Measurements from ENCODE around the gene CRYBG2.
A peak's percentile ranks its signal among the peaks of the same experiment; 100 is the strongest.

Gene CRYBG2

DNA sequence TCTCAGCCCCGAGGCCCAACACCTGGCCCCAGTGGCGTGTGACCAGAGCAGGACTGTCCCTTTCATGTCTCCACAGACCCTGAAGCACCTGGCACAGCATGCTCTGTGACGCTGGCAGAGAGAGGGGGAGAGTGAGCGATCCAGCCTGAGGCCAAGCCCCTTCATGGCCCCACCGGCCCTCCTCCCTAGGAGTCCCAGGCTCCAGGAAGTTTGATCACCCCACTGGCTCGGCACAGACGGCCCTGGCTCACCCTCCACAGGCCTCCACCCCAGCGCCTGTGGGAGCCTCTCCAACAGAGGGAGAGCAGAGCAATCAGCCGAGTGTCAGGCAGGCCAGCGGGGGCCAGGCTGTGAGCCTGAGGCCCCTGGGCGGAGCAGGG is 63.1 kb downstream of the CRYBG2 start:
- 69% methylated on average over 10 of the region's 11 CpGs for WGBS

DNA sequence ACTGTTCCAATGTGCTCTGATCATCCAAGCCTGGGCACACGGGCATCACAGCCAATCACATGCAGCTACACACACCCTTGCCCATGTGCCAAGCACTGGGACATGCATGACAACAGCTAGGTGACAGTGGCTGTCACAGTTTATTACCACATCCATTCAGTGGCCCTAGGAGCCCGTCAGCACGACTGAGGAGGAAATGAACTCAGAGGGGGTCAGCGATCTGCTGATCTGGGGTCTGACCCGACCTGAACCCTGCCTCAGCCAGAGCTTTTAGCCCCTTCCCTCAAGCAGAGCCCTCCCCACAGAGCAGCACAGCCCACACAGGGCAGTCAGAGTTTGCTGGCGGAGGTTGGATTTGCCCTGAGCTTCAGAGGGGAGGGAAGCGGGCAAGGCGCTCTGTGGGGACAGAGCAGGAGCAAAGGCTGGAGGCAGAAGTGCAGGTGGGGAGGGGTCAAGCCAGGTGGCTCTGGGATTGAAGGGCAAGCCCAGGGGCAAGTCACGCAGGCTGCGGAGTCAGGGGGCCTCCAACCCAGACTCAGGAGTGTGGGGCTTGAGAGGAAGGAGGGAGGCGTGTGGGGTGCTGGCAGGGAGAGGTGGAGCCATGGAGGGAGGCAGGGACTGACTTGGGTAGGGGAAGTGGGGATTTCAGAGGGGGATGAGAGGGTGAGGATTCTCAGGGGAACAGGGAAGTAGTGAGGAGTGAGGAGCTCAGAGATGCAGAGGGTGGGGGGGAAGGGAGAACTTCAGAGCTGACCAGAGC is 63.6 kb downstream of the CRYBG2 start:
- Histone ChIP-seq H3K79me1 (replicated peaks; ENCODE audit: low read length, poor library complexity, severe bottlenecking) (peaks cover 5% of the 10 kb centered on the region), H2AFZ (ENCODE audit: low read depth, low read length) (no peak overlapping the region), H2BK15ac (ENCODE audit: low read depth, poor library complexity, severe bottlenecking) (no peak overlapping the region), H3K23ac (ENCODE audit: low read length in 2 of 2) (no peak overlapping the region), H3K14ac (ENCODE audit: low read length in 2 of 2) (no peak overlapping the region), H3K4me2 (ENCODE audit: low read length, poor library complexity, severe bottlenecking) (no peak overlapping the region), H3K27ac (ENCODE audit: low read length, poor library complexity, severe bottlenecking) (no peak overlapping the region), H3K9me3 (ENCODE audit: control insufficient read depth, low read length) (no peaks in the 10 kb centered on the region), H3K4me1 (ENCODE audit: control insufficient read depth, insufficient read depth, low read depth, low read length) (peaks cover 48% of the 10 kb centered on the region), H3K4ac (ENCODE audit: low read depth in 1 of 2, low read length in 2 of 2) (no peak overlapping the region), H4K8ac (ENCODE audit: low read length) (no peak overlapping the region), H3K9ac (ENCODE audit: low read length) (no peak overlapping the region), H3K4me3 (ENCODE audit: insufficient read depth in 1 of 2, low read depth in 1 of 2, low read length in 2 of 2) (no peak overlapping the region), H3K27me3 (ENCODE audit: control insufficient read depth in 1 of 2, insufficient read depth in 1 of 2, low read length in 2 of 2) (no peaks in the 10 kb centered on the region), H4K91ac (ENCODE audit: low read length) (no peak overlapping the region), H2AK5ac (ENCODE audit: low read length, severe bottlenecking) (no peak overlapping the region), H2BK120ac (ENCODE audit: low read depth, low read length) (no peak overlapping the region), H3K36me3 (ENCODE audit: control insufficient read depth in 1 of 2, insufficient read depth in 2 of 2, low read depth in 1 of 2, low read length in 2 of 2) (peaks cover 3 to 7% of the 10 kb centered on the region in 2 experiments), H3K18ac (ENCODE audit: low read depth in 1 of 2, low read length in 2 of 2) (no peak overlapping the region), H2BK5ac (ENCODE audit: low read depth, low read length, poor library complexity, severe bottlenecking) (no peak overlapping the region), H2BK12ac (ENCODE audit: low read length in 2 of 2) (no peak overlapping the region)
- WGBS: 72% methylated on average over 11 of the region's 11 CpGs
- DNase-seq: no peak

More for the DNA sequence above, 63.1 kb downstream of the CRYBG2 start:
- no peak overlapping the region for H3K23ac ChIP-seq (ENCODE audit: low read length in 2 of 2)
- H3K79me1 ChIP-seq (replicated peaks; ENCODE audit: low read length, poor library complexity, severe bottlenecking): peaks cover 4% of the 10 kb centered on the region
- peak overlapping the region; percentile 39 for H4K8ac ChIP-seq (ENCODE audit: low read length)
- H3K4me2 ChIP-seq (ENCODE audit: low read length, poor library complexity, severe bottlenecking): no peak overlapping the region
- H2AK5ac ChIP-seq (ENCODE audit: low read length, severe bottlenecking): peak overlapping the region; percentile 10
- DNase-seq: no peak
- H2BK120ac ChIP-seq (ENCODE audit: low read depth, low read length): no peak overlapping the region
- peak overlapping the region; percentile 22 for H3K9ac ChIP-seq (ENCODE audit: low read length)
- no peak overlapping the region for H2BK5ac ChIP-seq (ENCODE audit: low read depth, low read length, poor library complexity, severe bottlenecking)
- peaks cover 9% of the 10 kb centered on the region in 2 experiments for H3K36me3 ChIP-seq (ENCODE audit: control insufficient read depth in 1 of 2, insufficient read depth in 2 of 2, low read depth in 1 of 2, low read length in 2 of 2)
- H3K14ac ChIP-seq (ENCODE audit: low read length in 2 of 2): no peak overlapping the region
- no peak overlapping the region for H4K91ac ChIP-seq (ENCODE audit: low read length)
- H3K27ac ChIP-seq (ENCODE audit: low read length, poor library complexity, severe bottlenecking): no peak overlapping the region
- peaks cover 44% of the 10 kb centered on the region for H3K4me1 ChIP-seq (ENCODE audit: control insufficient read depth, insufficient read depth, low read depth, low read length)
- H2BK12ac ChIP-seq (ENCODE audit: low read length in 2 of 2): no peak overlapping the region
- H3K18ac ChIP-seq (ENCODE audit: low read depth in 1 of 2, low read length in 2 of 2): no peak overlapping the region
- H2AFZ ChIP-seq (ENCODE audit: low read depth, low read length): no peak overlapping the region
- H3K4me3 ChIP-seq (ENCODE audit: insufficient read depth in 1 of 2, low read depth in 1 of 2, low read length in 2 of 2): no peak overlapping the region
- H3K9me3 ChIP-seq (ENCODE audit: control insufficient read depth, low read length): no peaks in the 10 kb centered on the region
- peak overlapping the region; percentile 8 for H2BK15ac ChIP-seq (ENCODE audit: low read depth, poor library complexity, severe bottlenecking)
- H3K27me3 ChIP-seq (ENCODE audit: control insufficient read depth in 1 of 2, insufficient read depth in 1 of 2, low read length in 2 of 2): no peaks in the 10 kb centered on the region
- no peak overlapping the region for H3K4ac ChIP-seq (ENCODE audit: low read depth in 1 of 2, low read length in 2 of 2)

DNA sequence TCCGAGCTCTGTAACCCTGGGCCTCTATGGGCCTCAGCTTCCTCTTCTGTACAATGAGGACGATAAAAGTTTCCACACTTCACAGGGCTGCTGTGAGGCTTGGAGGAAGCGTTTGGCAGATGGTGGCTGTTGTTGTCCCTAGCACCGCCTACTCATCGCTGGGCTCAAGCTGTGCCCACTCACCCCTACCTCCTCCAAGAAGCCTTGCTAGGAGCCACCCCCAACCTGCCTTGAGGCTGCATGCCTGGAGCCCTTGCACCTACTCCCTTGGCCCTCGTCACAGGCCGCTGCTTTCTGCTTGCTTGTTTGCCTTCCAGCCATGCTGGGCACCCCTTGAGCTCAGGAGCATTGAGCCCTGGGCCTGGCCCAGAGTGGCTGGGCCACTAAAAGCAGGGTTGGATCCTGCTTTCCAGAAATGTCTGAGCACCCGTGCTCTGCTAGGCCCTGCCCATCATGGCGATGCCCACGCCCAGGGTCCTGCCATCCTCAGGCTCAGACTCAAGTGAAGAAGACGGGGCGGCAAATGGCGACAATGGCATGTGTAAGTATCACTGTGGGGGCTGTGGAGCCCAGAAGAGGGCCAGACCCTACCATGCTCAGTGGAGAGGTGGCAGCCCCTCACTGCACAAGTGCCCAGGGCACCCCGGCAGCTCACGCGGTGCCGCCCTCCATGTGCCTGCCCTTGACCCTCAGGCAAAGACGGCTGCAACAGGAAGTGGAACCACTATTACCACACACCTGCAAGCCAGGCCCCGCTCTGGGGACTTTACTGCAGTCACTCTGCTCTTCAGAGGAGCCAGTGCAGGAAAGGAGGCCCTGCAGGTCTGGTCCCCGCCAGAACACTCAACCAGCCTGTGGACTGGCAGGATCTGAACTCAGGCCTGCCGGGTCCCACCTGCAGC is 64.5 kb downstream of the CRYBG2 start:
- Histone ChIP-seq H4K8ac (ENCODE audit: low read length) (no peak overlapping the region), H3K23ac (ENCODE audit: low read length in 2 of 2) (no peak overlapping the region), H2BK5ac (ENCODE audit: low read depth, low read length, poor library complexity, severe bottlenecking) (no peak overlapping the region), H3K4me3 (ENCODE audit: insufficient read depth in 1 of 2, low read depth in 1 of 2, low read length in 2 of 2) (no peak overlapping the region), H3K79me1 (replicated peaks; ENCODE audit: low read length, poor library complexity, severe bottlenecking) (peaks cover 8% of the 10 kb centered on the region), H2BK120ac (ENCODE audit: low read depth, low read length) (no peak overlapping the region), H3K9ac (ENCODE audit: low read length) (no peak overlapping the region), H3K4me2 (ENCODE audit: low read length, poor library complexity, severe bottlenecking) (peak overlapping the region; percentile 8), H3K27ac (ENCODE audit: low read length, poor library complexity, severe bottlenecking) (peak overlapping the region; percentile 73), H3K4ac (ENCODE audit: low read depth in 1 of 2, low read length in 2 of 2) (no peak overlapping the region), H3K18ac (ENCODE audit: low read depth in 1 of 2, low read length in 2 of 2) (no peak overlapping the region), H2AFZ (ENCODE audit: low read depth, low read length) (no peak overlapping the region), H3K36me3 (ENCODE audit: control insufficient read depth in 1 of 2, insufficient read depth in 2 of 2, low read depth in 1 of 2, low read length in 2 of 2) (peaks cover 3 to 9% of the 10 kb centered on the region in 2 experiments), H3K9me3 (ENCODE audit: control insufficient read depth, low read length) (no peaks in the 10 kb centered on the region), H4K91ac (ENCODE audit: low read length) (no peak overlapping the region), H3K27me3 (ENCODE audit: control insufficient read depth in 1 of 2, insufficient read depth in 1 of 2, low read length in 2 of 2) (no peaks in the 10 kb centered on the region), H3K14ac (ENCODE audit: low read length in 2 of 2) (no peak overlapping the region), H2AK5ac (ENCODE audit: low read length, severe bottlenecking) (no peak overlapping the region), H2BK15ac (ENCODE audit: low read depth, poor library complexity, severe bottlenecking) (no peak overlapping the region), H2BK12ac (ENCODE audit: low read length in 2 of 2) (no peak overlapping the region), H3K4me1 (ENCODE audit: control insufficient read depth, insufficient read depth, low read depth, low read length) (peaks cover 57% of the 10 kb centered on the region)
- DNase-seq: no peak
- WGBS: 96% methylated on average over 21 of the region's 21 CpGs

DNA sequence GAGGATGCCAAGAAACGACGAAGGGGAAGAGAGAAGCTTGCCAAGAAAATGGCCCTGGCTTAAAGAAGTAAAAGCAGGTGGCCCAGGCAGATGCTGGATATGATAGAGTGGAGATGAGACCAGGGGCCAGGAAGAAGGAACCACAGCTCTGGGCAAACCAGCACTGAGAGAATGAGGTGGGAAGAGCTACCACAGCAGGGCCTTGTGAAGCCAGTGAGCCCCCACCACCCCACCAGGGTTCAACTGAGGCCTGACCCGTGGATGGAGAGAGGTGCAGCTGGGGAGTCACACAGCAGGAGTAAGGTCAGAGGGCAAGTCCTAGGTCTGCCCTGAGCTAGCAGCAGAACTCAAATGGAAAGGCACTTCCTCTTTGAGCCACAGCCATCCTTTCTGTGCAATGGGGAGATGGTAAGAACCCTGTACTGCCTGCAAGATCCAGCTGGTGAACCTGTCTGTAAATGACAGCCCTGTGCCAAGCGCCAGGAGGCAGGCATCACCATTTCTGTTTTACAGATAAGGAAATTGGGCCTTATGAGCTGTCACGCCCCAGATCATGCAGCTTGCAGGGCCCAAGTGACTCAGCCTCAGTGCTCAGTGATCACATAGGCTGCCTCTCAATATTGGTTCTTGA is 65.5 kb downstream of the CRYBG2 start:
- Histone ChIP-seq H3K9ac (ENCODE audit: low read length) (no peak overlapping the region), H3K27me3 (ENCODE audit: control insufficient read depth in 1 of 2, insufficient read depth in 1 of 2, low read length in 2 of 2) (no peaks in the 10 kb centered on the region), H3K27ac (ENCODE audit: low read length, poor library complexity, severe bottlenecking) (peak overlapping the region; percentile 43), H2BK120ac (ENCODE audit: low read depth, low read length) (no peak overlapping the region), H3K4ac (ENCODE audit: low read depth in 1 of 2, low read length in 2 of 2) (no peak overlapping the region), H3K4me2 (ENCODE audit: low read length, poor library complexity, severe bottlenecking) (no peak overlapping the region), H4K91ac (ENCODE audit: low read length) (no peak overlapping the region), H2BK15ac (ENCODE audit: low read depth, poor library complexity, severe bottlenecking) (no peak overlapping the region), H3K14ac (ENCODE audit: low read length in 2 of 2) (peak overlapping the region in 1 of 2 experiments; percentile 19), H2BK5ac (ENCODE audit: low read depth, low read length, poor library complexity, severe bottlenecking) (no peak overlapping the region), H3K9me3 (ENCODE audit: control insufficient read depth, low read length) (no peaks in the 10 kb centered on the region), H3K4me1 (ENCODE audit: control insufficient read depth, insufficient read depth, low read depth, low read length) (peaks cover 60% of the 10 kb centered on the region), H3K36me3 (ENCODE audit: control insufficient read depth in 1 of 2, insufficient read depth in 2 of 2, low read depth in 1 of 2, low read length in 2 of 2) (peaks cover 8 to 11% of the 10 kb centered on the region in 2 experiments), H2BK12ac (ENCODE audit: low read length in 2 of 2) (no peak overlapping the region), H3K4me3 (ENCODE audit: insufficient read depth in 1 of 2, low read depth in 1 of 2, low read length in 2 of 2) (no peak overlapping the region), H3K23ac (ENCODE audit: low read length in 2 of 2) (no peak overlapping the region), H2AK5ac (ENCODE audit: low read length, severe bottlenecking) (peak overlapping the region; percentile 60), H3K18ac (ENCODE audit: low read depth in 1 of 2, low read length in 2 of 2) (peak overlapping the region in 1 of 2 experiments; percentile 46), H2AFZ (ENCODE audit: low read depth, low read length) (no peak overlapping the region), H3K79me1 (replicated peaks; ENCODE audit: low read length, poor library complexity, severe bottlenecking) (peaks cover 9% of the 10 kb centered on the region), H4K8ac (ENCODE audit: low read length) (no peak overlapping the region)
- DNase-seq: no peak
- WGBS: 89% methylated on average over 5 of the region's 5 CpGs

Data from mesenchymal stem cell (in vitro differentiated cells and primary cell).